A549 treated with Hydrocortisone at 1 μM for 4 hours (cell line): ENCODE measurements around the gene MAJIN. TPM values are rescaled to one million over a fixed set of nuclear protein-coding genes. Genes with fewer than 3 reads are reported as not detected.

Experiments
- total RNA-seq: library from RNA; stranded (reverse); fragments of 200-300 nt; extraction: Qiagen RNA extraction; gene quantifications from 5 replicates; pipeline ENCODE4 v1.2.3, GENCODE V29; 2022

MAJIN gene, protein sequence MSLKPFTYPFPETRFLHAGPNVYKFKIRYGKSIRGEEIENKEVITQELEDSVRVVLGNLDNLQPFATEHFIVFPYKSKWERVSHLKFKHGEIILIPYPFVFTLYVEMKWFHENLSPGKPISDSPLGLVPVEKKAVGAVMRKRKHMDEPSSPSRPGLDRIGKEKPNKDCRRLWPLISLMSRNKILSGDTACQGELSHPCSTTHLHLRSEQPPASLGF
- not detected in 5 replicates for total RNA-seq

GRCh38 chr11:64971421-64972233 is at the start of gene MAJIN:
Gene MAJIN, minus strand, starts transcription at chr11:64972108. Its CDS starts 12,703 bp downstream, at chr11:64959405.

GRCh38 chr11:65013888-65014725 is 42.2 kb upstream of the MAJIN start, which contains the start of gene ARL2:
Gene ARL2, plus strand, starts transcription at chr11:65014160. Its CDS starts 48 bp downstream, at chr11:65014208.

GRCh38 chr11:64996710-64997380 is 24.9 kb upstream of the MAJIN start, which contains the start of gene BATF2:
Gene BATF2, minus strand, starts transcription at chr11:64996971. Its CDS starts 57 bp downstream, at chr11:64996914.

GRCh38 chr11:64935359-64936081 is 36.4 kb downstream of the MAJIN start, which contains the start of gene GPHA2:
Gene GPHA2, minus strand, starts transcription at chr11:64935893. Its CDS starts 433 bp downstream, at chr11:64935460.

GRCh38 chr11:64923944-64924909 is 47.7 kb downstream of the MAJIN start, which contains the start of gene PPP2R5B:
Gene PPP2R5B, plus strand, starts transcription at chr11:64924689. Its CDS starts 1,046 bp downstream, at chr11:64925735.

DNA sequence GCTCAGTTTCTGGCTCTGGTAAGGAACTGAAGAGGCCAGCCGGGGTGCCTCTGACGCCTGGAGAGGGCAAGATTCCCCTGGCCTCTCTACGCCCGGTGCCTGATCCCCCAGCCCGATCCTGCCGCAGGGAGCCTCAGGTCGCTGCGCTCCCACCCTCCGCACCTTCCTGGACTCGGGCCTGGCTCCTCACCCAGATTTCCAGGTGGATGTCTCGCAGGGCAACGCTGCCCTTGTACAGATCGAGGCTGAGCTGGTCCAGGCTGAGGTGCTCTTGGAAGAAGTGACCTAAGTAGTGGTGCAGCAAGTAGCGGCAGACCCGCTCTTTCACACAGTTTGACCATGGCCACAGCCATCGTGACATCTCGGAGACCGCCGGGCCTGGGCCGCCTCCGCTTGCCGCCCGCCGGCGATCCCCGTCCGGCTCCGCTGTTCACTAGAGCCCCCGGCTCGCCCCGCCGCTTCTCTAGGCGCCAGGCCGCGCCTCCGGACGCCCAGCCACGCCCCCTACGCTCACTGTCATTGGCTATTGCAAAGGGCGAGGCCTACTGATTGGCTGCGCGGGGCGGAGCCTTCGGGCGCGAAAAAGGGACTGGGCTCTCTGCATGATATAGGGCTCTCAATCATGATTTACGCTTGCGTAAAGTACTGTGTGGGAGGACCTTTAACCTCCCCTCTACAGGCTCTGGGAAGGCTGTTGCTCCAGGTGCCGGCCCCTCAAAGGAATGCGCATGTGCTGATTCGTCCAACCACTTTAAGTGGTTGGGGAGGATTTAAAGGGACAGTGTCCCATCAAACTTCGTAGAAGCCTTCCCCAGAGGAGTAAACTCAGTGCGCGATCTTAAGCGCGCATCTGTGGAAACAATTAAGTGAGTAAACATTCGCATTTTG is 54.9 kb downstream of the MAJIN start, which contains the start of gene ATG2A:
Gene ATG2A, minus strand, starts transcription at position 435 of the 888 bp plus-strand sequence. Its CDS starts 74 bp downstream, at position 361.

Other genes starting within 250 kb of the MAJIN start
- gene NRXN2, start 248.9 kb downstream of the MAJIN start, total RNA-seq: 0.12 to 0.32 TPM (median 0.18 TPM) in 5 replicates
- gene RASGRP2, start 228.0 kb downstream of the MAJIN start, total RNA-seq: 0.97 to 2.1 TPM (median 1.5 TPM) in 5 replicates
- 0.20 to 0.55 TPM (median 0.36 TPM) in 5 replicates for gene PYGM, start 212.1 kb downstream of the MAJIN start, total RNA-seq
- 150 to 224 TPM (median 153 TPM) in 5 replicates for gene SF1, start 193.6 kb downstream of the MAJIN start, total RNA-seq
- 7.7 to 9.3 TPM (median 8.4 TPM) in 5 replicates for gene MAP4K2, start 168.9 kb downstream of the MAJIN start, total RNA-seq
- 35.0 to 40.0 TPM (median 37.1 TPM) in 5 replicates for gene MEN1, start 161.6 kb downstream of the MAJIN start, total RNA-seq
- 1.5 to 2.1 TPM (median 1.5 TPM) in 5 replicates for gene CDC42BPG, start 127.5 kb downstream of the MAJIN start, total RNA-seq
- gene EHD1, start 93.5 kb downstream of the MAJIN start, total RNA-seq: 104 to 116 TPM (median 113 TPM) in 5 replicates
- 13.9 to 20.4 TPM (median 19.8 TPM) in 5 replicates for gene ATG2A, start 54.9 kb downstream of the MAJIN start, total RNA-seq
- gene PPP2R5B, start 47.4 kb downstream of the MAJIN start, total RNA-seq: 4.0 to 5.5 TPM (median 4.9 TPM) in 5 replicates
- not detected in 5 replicates for gene GPHA2, start 36.2 kb downstream of the MAJIN start, total RNA-seq
- 0.54 to 0.70 TPM (median 0.61 TPM) in 5 replicates for gene BATF2, start 24.9 kb upstream of the MAJIN start, total RNA-seq
- gene ARL2, start 42.1 kb upstream of the MAJIN start, total RNA-seq: 142 to 189 TPM (median 180 TPM) in 5 replicates
- 22.6 to 24.7 TPM (median 23.2 TPM) in 5 replicates for gene SNX15, start 55.3 kb upstream of the MAJIN start, total RNA-seq
- gene SAC3D1, start 69.1 kb upstream of the MAJIN start, total RNA-seq: 37.2 to 55.5 TPM (median 51.1 TPM) in 5 replicates
- not detected in 5 replicates for gene NAALADL1, start 86.4 kb upstream of the MAJIN start, total RNA-seq
- 68.3 to 74.3 TPM (median 72.1 TPM) in 5 replicates for gene CDCA5, start 111.9 kb upstream of the MAJIN start, total RNA-seq
- gene ZFPL1, start 112.1 kb upstream of the MAJIN start, total RNA-seq: 31.9 to 34.7 TPM (median 34.4 TPM) in 5 replicates
- 47.3 to 73.3 TPM (median 54.8 TPM) in 5 replicates for gene VPS51, start 124.1 kb upstream of the MAJIN start, total RNA-seq
- gene TM7SF2, start 139.8 kb upstream of the MAJIN start, total RNA-seq: 4.6 to 7.5 TPM (median 5.6 TPM) in 5 replicates
- gene ZNHIT2, start 145.6 kb upstream of the MAJIN start, total RNA-seq: 13.2 to 22.8 TPM (median 20.4 TPM) in 5 replicates
- gene FAU, start 150.0 kb upstream of the MAJIN start, total RNA-seq: 745 to 1,060 TPM (median 973 TPM) in 5 replicates
- gene MRPL49, start 150.2 kb upstream of the MAJIN start, total RNA-seq: 69.7 to 79.5 TPM (median 73.4 TPM) in 5 replicates
- gene SYVN1, start 162.4 kb upstream of the MAJIN start, total RNA-seq: 32.6 to 42.1 TPM (median 39.6 TPM) in 5 replicates
- not detected in 5 replicates for gene SPDYC, start 198.1 kb upstream of the MAJIN start, total RNA-seq
- 104 to 118 TPM (median 113 TPM) in 5 replicates for gene CAPN1, start 209.8 kb upstream of the MAJIN start, total RNA-seq